HepG2 (cell line): Measurements from ENCODE around the gene ACBD7. TPM values are rescaled to one million over a fixed set of nuclear protein-coding genes. Genes with fewer than 3 reads are reported as not detected.

Experiments
- ATAC-seq: fragments of 200-7000 bp; cut with Tn5 transposase; 3 replicates; pipeline ENCODE4 v1.9.1; 2020; ENCODE audit warnings: mild to moderate bottlenecking, moderate library complexity
- BruUV-seq: library from RNA; stranded (reverse); fragments of 400-500 nt; replicated peaks from 2 replicates; lab custom pipeline; 2021; lab: Mats Ljungman, UMichigan
- CTCF ChIA-PET: fragments of 300-600 bp; formaldehyde crosslinking; extraction: SDS; loops from one replicate; lab custom pipeline; 2021; ENCODE audit warnings: low total read pairs, inconsistent platforms, low intra/inter-chr PET ratio; lab: Yijun Ruan, JAX
- POLR2A ChIA-PET: fragments of 350-600 bp; sonication (Branson Sonifier 250); formaldehyde crosslinking; loops from one replicate; lab custom pipeline; 2020; ENCODE audit warnings: antibody characterized with exemption, inconsistent platforms; lab: Yijun Ruan, JAX
- DNase-seq: peaks from one replicate; pipeline ENCODE4 v3.0.0-alpha.2; 2015; ENCODE audit warnings: low spot score
- FAIRE-seq: peaks from 3 replicates; lab custom pipeline; 2011; peaks lifted over from hg19 to GRCh38; lab: Jason Lieb, UNC
- H2AFZ ChIP-seq: one replicate; pipeline ENCODE4 v1.6.1; 2011; ENCODE audit warnings: low read length, inconsistent platforms
- H3K27ac ChIP-seq: fragments of 300-600 bp; 3 replicates; pipeline ENCODE4 v1.8.0; 2011; ENCODE audit warnings: mixed run types, mild to moderate bottlenecking, mixed read lengths, low read length, inconsistent platforms; ENCODE audit not compliant: insufficient read depth; ENCODE audit errors: extremely low read length
- H3K27me3 ChIP-seq, 2 experiments: fragments of 200-600 bp in 1 of 2; 2 replicates in 1 of 2; 3 replicates in 1 of 2; pipeline versions ENCODE4 v1.6.0 to v1.8.0; 2011; ENCODE audit warnings: low read length in 2 of 2, mild to moderate bottlenecking in 2 of 2, moderate library complexity in 2 of 2, inconsistent platforms in 1 of 2; ENCODE audit not compliant: insufficient read depth in 2 of 2, control insufficient read depth in 1 of 2
- H3K36me3 ChIP-seq, 2 experiments: fragments of 200-600 bp in 1 of 2; replicated peaks in 1 of 2; 2 replicates in 1 of 2; 3 replicates in 1 of 2; pipeline versions ENCODE4 v1.5.1 to v1.8.0; 2011; ENCODE audit warnings: low read length in 2 of 2, inconsistent platforms in 1 of 2; ENCODE audit not compliant: insufficient read depth in 2 of 2, control insufficient read depth in 1 of 2
- H3K4me1 ChIP-seq: 2 replicates; pipeline ENCODE4 v1.5.1; 2012; ENCODE audit warnings: low read length, inconsistent platforms; ENCODE audit not compliant: insufficient read depth
- H3K4me2 ChIP-seq: 2 replicates; pipeline ENCODE4 v1.6.0; 2011; ENCODE audit warnings: low read depth, low read length, inconsistent platforms
- H3K4me3 ChIP-seq, 3 experiments: fragments of 200-600 bp in 1 of 3; sonication (generic), shearing (Covaris generic) in 1 of 3; replicated peaks in 1 of 3; 2 replicates each; pipeline ENCODE4 v1.5.1; 2011 to 2016; ENCODE audit warnings: low read length in 3 of 3, inconsistent platforms in 2 of 3, low read depth in 2 of 3, mild to moderate bottlenecking in 2 of 3, control low read depth in 1 of 3, mixed read lengths in 1 of 3; ENCODE audit not compliant: insufficient read depth in 1 of 3
- H3K79me2 ChIP-seq: one replicate; pipeline ENCODE4 v1.6.1; 2011; ENCODE audit warnings: low read length, inconsistent platforms; ENCODE audit not compliant: insufficient read depth
- H3K9ac ChIP-seq: 2 replicates; pipeline ENCODE4 v1.6.0; 2011; ENCODE audit warnings: mild to moderate bottlenecking, low read depth, low read length, inconsistent platforms; ENCODE audit not compliant: insufficient read depth
- H3K9me3 ChIP-seq: 2 replicates; pipeline ENCODE4 v1.5.1; 2012; ENCODE audit warnings: mild to moderate bottlenecking, low read length
- H4K20me1 ChIP-seq: 2 replicates; pipeline ENCODE4 v1.6.0; 2011; ENCODE audit warnings: inconsistent platforms, mild to moderate bottlenecking, low read length, moderate library complexity; ENCODE audit not compliant: insufficient read depth
- ADNP ChIP-seq: sonication (generic); formaldehyde crosslinking; IDR thresholded peaks from 2 replicates; pipeline ENCODE4 v1.4.0; 2020; ENCODE audit warnings: missing genetic modification reagents
- IRF9 ChIP-seq: sonication (generic); formaldehyde crosslinking; IDR thresholded peaks from 2 replicates; pipeline ENCODE4 v1.8.0; 2022; ENCODE audit warnings: missing genetic modification reagents, mild to moderate bottlenecking, borderline replicate concordance
- KMT2B ChIP-seq: IDR thresholded peaks from 2 replicates; pipeline ENCODE4 v1.6.1; 2016; ENCODE audit warnings: missing genetic modification reagents, missing compliant biosample characterization
- NBN ChIP-seq: fragments of 450-650 bp; conservative IDR thresholded peaks from 2 replicates; pipeline ENCODE4 v1.6.1; 2017
- PITX1 ChIP-seq: sonication (generic); formaldehyde crosslinking; IDR thresholded peaks from 2 replicates; pipeline ENCODE4 v1.5.1; 2020; ENCODE audit warnings: mild to moderate bottlenecking, missing genetic modification reagents
- RAD51 ChIP-seq: fragments of 450-650 bp; IDR thresholded peaks from 2 replicates; pipeline ENCODE4 v1.6.1; 2016; ENCODE audit warnings: borderline replicate concordance
- SUZ12 ChIP-seq: fragments of 150-350 bp; IDR thresholded peaks from 2 replicates; pipeline ENCODE4 v1.6.1; 2014; ENCODE audit warnings: low read depth, low read length
- ZBTB42 ChIP-seq: sonication (generic); formaldehyde crosslinking; IDR thresholded peaks from 2 replicates; pipeline ENCODE4 v1.5.0; 2020; ENCODE audit warnings: mild to moderate bottlenecking, missing genetic modification reagents
- ZFX ChIP-seq: sonication (generic); formaldehyde crosslinking; IDR thresholded peaks from 2 replicates; pipeline ENCODE4 v1.4.0; 2020; ENCODE audit warnings: mild to moderate bottlenecking, low read depth, missing genetic modification reagents, moderate library complexity
- ZFY ChIP-seq: sonication (generic); formaldehyde crosslinking; IDR thresholded peaks from 2 replicates; pipeline ENCODE4 v1.4.0; 2020; ENCODE audit warnings: missing genetic modification reagents
- ZNF616 ChIP-seq: sonication (generic); formaldehyde crosslinking; IDR thresholded peaks from 2 replicates; pipeline ENCODE4 v1.5.0; 2020; ENCODE audit warnings: low read depth, mild to moderate bottlenecking, missing genetic modification reagents
- ZNF768 ChIP-seq: sonication (generic); formaldehyde crosslinking; IDR thresholded peaks from 2 replicates; pipeline ENCODE4 v1.4.0; 2020; ENCODE audit warnings: missing genetic modification reagents
- WGBS: methylation state at CpG from one replicate; pipeline ENCODE4 v1.1.6; 2017; ENCODE audit warnings: low lambda C conversion rate; 5-methylcytosine and 5-hydroxymethylcytosine counted together
- in situ Hi-C: cut with HindIII; loops from 2 replicates; pipeline ENCODE4 v1.10.0; 2017; ENCODE audit warnings: low pct_unique_long_range_greater_than_20kb; ENCODE audit not compliant: extremely low pct_ligation_motif_present
- intact Hi-C: fragments of 100-400 bp; cut with micrococcal nuclease; formaldehyde crosslinking; loops from one replicate; pipeline ENCODE4 v1.10.0; 2022; ENCODE audit not compliant: unreplicated experiment
- polyA plus RNA-seq, 8 experiments: library from polyadenylated mRNA; depleted of rRNA in 3 of 8; stranded (reverse) in 7 of 8; unstranded in 1 of 8; fragments of >200 nt; fragmentation: Illumina TruSeq in 4 of 8; extraction: Trizol in 4 of 8; gene quantifications; 2 replicates each; pipeline versions ENCODE4 v1.2.1 to v1.2.3, GENCODE V29; 2011 to 2016; ENCODE audit warnings: low read depth in 4 of 8, missing spikeins in 1 of 8, mixed read lengths in 1 of 8; ENCODE audit not compliant: insufficient read depth in 1 of 8
- total RNA-seq, 5 experiments: library from RNA; depleted of rRNA; stranded (reverse); fragments of >200 nt; fragmentation: Illumina TruSeq; extraction: Trizol; gene quantifications; 2 replicates each; pipeline ENCODE4 v1.2.3, GENCODE V29; 2016; ENCODE audit warnings: low read depth in 1 of 5
- TF ChIP-seq, protein P1 (sequence below): sonication (generic); formaldehyde crosslinking; IDR thresholded peaks from 2 replicates; pipeline ENCODE4 v1.4.0; 2020; ENCODE audit warnings: missing genetic modification reagents

Gene ACBD7
- total and polyA plus RNA-seq, 2 of the 13 experiments (the other 11 are each of a cell fraction or from before 2014, with no cell fraction given), result 1.4 to 2.6 TPM

GRCh38 chr10:15045380-15045779 is 43.2 kb downstream of the ACBD7 start:
- DNase-seq (no peak), ATAC-seq (no peak), FAIRE-seq (no peak)
- in situ Hi-C loops, result no loop called here
- WGBS, result 0% methylated on average over 1 of the region's 1 CpG
- BruUV-seq, result no TSS peak
- H3K4me3 ChIP-seq, result no peak overlapping the region
- no peaks in the 10 kb centered on the region for H3K36me3 ChIP-seq
- H3K79me2 ChIP-seq, result no peaks in the 10 kb centered on the region
- ChIA-PET POLR2A (no interaction called here), CTCF (no interaction called here)
- no peaks in the 10 kb centered on the region for H3K9me3 ChIP-seq
- H3K9ac ChIP-seq, result no peak overlapping the region
- intact Hi-C loops, result no loop called here
- H3K4me1 ChIP-seq, result no peaks in the 10 kb centered on the region
- no peak overlapping the region for H2AFZ ChIP-seq
- no peak overlapping the region for H3K4me2 ChIP-seq
- no peak overlapping the region for H3K27ac ChIP-seq
- H3K27me3 ChIP-seq, result peaks cover 0 to 8% of the 10 kb centered on the region in 2 experiments; a peak in 1 of 5 replicates
- no peaks in the 10 kb centered on the region for H4K20me1 ChIP-seq
- no peak for TF ChIP-seq ZNF768
- TF ChIP-seq KMT2B (CRISPR knock-in tag), result no peak
- TF ChIP-seq ADNP, result no peak
- no peak for TF ChIP-seq PITX1 (CRISPR knock-in tag)
- no peak for TF ChIP-seq ZBTB42 (CRISPR knock-in tag)
- TF ChIP-seq ZFX, result no peak
- no peak for TF ChIP-seq ZFY (CRISPR knock-in tag)
- TF ChIP-seq RAD51, result no peak
- TF ChIP-seq ZNF616 (CRISPR knock-in tag), result no peak
- TF ChIP-seq IRF9, result no peak
- TF ChIP-seq, protein P1, sequence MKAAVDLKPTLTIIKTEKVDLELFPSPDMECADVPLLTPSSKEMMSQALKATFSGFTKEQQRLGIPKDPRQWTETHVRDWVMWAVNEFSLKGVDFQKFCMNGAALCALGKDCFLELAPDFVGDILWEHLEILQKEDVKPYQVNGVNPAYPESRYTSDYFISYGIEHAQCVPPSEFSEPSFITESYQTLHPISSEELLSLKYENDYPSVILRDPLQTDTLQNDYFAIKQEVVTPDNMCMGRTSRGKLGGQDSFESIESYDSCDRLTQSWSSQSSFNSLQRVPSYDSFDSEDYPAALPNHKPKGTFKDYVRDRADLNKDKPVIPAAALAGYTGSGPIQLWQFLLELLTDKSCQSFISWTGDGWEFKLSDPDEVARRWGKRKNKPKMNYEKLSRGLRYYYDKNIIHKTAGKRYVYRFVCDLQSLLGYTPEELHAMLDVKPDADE (CRISPR knock-in tag), result no peak
- no peak for TF ChIP-seq NBN
- TF ChIP-seq SUZ12, result no peak
